MM.1S (cell line): ENCODE data around the gene GGPS1.
"Not testable (repeated sequence)": the region's sequence is repeated elsewhere in the genome, so short reads cannot be mapped to it uniquely, and the experiment has no call there.

Experiments used
- DNase-seq: peaks from one replicate; pipeline ENCODE4 v3.0.0-alpha.2; 2015
- H2AFZ ChIP-seq: fragments of 300-600 bp; sonication (generic); 2 replicates; pipeline ENCODE4 v1.6.0; 2016; ENCODE audit warnings: antibody characterized with exemption, low read length
- H3F3A ChIP-seq: fragments of 300-600 bp; sonication (generic); 2 replicates; pipeline ENCODE4 v1.6.1; 2016; ENCODE audit warnings: mild to moderate bottlenecking, antibody characterized with exemption, low read length, moderate library complexity, mixed read lengths; ENCODE audit not compliant: insufficient read depth
- H3K27ac ChIP-seq: fragments of 300-600 bp; sonication (generic); 2 replicates; pipeline ENCODE4 v1.5.1; 2016; ENCODE audit warnings: mild to moderate bottlenecking, low read length
- H3K27me3 ChIP-seq: fragments of 300-600 bp; sonication (generic); replicated peaks from 2 replicates; pipeline ENCODE4 v1.6.0; 2016; ENCODE audit warnings: low read length; ENCODE audit not compliant: insufficient read depth
- H3K36me3 ChIP-seq: fragments of 300-600 bp; sonication (generic); replicated peaks from 2 replicates; pipeline ENCODE4 v1.6.1; 2016; ENCODE audit warnings: mild to moderate bottlenecking, low read length, mixed read lengths; ENCODE audit not compliant: insufficient read depth
- H3K4me1 ChIP-seq: fragments of 300-600 bp; sonication (generic); 2 replicates; pipeline ENCODE4 v1.6.1; 2016; ENCODE audit warnings: low read length, mixed read lengths
- H3K4me2 ChIP-seq: fragments of 300-600 bp; sonication (generic); 2 replicates; pipeline ENCODE4 v1.6.0; 2016; ENCODE audit warnings: low read depth, low read length
- H3K4me3 ChIP-seq: fragments of 300-600 bp; sonication (generic); 2 replicates; pipeline ENCODE4 v1.5.1; 2016; ENCODE audit warnings: low read length, mixed read lengths
- H3K79me2 ChIP-seq: fragments of 300-600 bp; sonication (generic); 2 replicates; pipeline ENCODE4 v1.6.1; 2016; ENCODE audit warnings: mixed run types, low read length, mixed read lengths
- H3K9ac ChIP-seq: fragments of 300-600 bp; sonication (generic); 2 replicates; pipeline ENCODE4 v1.6.1; 2016; ENCODE audit warnings: low read length, mixed read lengths
- H3K9me2 ChIP-seq: fragments of 300-600 bp; sonication (generic); replicated peaks from 2 replicates; pipeline ENCODE4 v1.6.1; 2016; ENCODE audit warnings: mild to moderate bottlenecking, low read length, mixed read lengths; ENCODE audit not compliant: insufficient read depth
- H3K9me3 ChIP-seq: fragments of 300-600 bp; sonication (generic); replicated peaks from 2 replicates; pipeline ENCODE4 v1.6.1; 2016; ENCODE audit warnings: mild to moderate bottlenecking, low read length, mixed read lengths; ENCODE audit not compliant: insufficient read depth
- H4K20me1 ChIP-seq: fragments of 300-600 bp; sonication (generic); 2 replicates; pipeline ENCODE4 v1.6.1; 2016; ENCODE audit warnings: mild to moderate bottlenecking, low read length, moderate library complexity, mixed read lengths; ENCODE audit not compliant: insufficient read depth
- EZH2 ChIP-seq: fragments of 300-600 bp; sonication (generic); optimal IDR thresholded peaks from 2 replicates; pipeline ENCODE3; 2017; ENCODE audit warnings: low read depth, mild to moderate bottlenecking, antibody characterized with exemption, low read length, mixed read lengths
- EZH2phosphoT487 ChIP-seq: fragments of 300-600 bp; sonication (generic); IDR thresholded peaks from 2 replicates; pipeline ENCODE4 v1.6.1; 2018; ENCODE audit warnings: antibody characterized with exemption, low read length
- TF ChIP-seq, protein P1 (sequence below): fragments of 300-600 bp; sonication (generic); IDR thresholded peaks from 2 replicates; pipeline ENCODE4 v1.5.1; 2016; ENCODE audit warnings: antibody characterized with exemption, low read length, mixed read lengths

The GGPS1 gene

DNA sequence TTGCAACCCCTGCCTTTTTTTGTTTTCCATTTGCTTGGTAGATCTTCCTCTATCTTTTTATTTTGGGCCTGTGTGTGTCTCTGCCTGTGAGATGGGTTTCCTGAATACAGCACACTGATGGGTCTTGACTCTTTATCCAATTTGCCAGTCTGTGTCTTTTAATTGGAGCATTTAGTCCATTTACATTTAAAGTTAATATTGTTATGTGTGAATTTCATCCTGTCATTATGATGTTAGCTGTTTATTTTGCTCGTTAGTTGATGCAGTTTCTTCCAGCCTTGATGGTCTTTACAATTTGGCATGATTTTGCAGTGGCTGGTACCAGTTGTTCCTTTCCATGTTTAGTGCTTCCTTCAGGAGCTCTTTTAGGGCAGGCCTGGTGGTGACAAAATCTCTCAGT lies 57.3 kb downstream of the GGPS1 start:
- H3K27me3 ChIP-seq, H3K4me2 ChIP-seq, H3K9me2 ChIP-seq, H3K9ac ChIP-seq, H3F3A ChIP-seq, H3K27ac ChIP-seq, H3K36me3 ChIP-seq, H3K4me1 ChIP-seq, H4K20me1 ChIP-seq, H3K4me3 ChIP-seq, DNase-seq, H2AFZ ChIP-seq, H3K9me3 ChIP-seq: not testable (repeated sequence)
- peaks cover 30% of the 10 kb centered on the region for H3K79me2 ChIP-seq

GRCh38 chr1:235391874-235392273 lies 63.5 kb downstream of the GGPS1 start:
- Histone ChIP-seq H3K4me2 (no peak overlapping the region), H3K4me1 (no peaks in the 10 kb centered on the region), H3K9me3 (no peaks in the 10 kb centered on the region), H3K4me3 (no peak overlapping the region), H3F3A (no peaks in the 10 kb centered on the region), H3K36me3 (no peaks in the 10 kb centered on the region), H2AFZ (no peak overlapping the region), H3K9me2 (no peaks in the 10 kb centered on the region), H4K20me1 (no peaks in the 10 kb centered on the region), H3K9ac (no peak overlapping the region), H3K27me3 (no peaks in the 10 kb centered on the region), H3K79me2 (peaks cover 56% of the 10 kb centered on the region), H3K27ac (no peak overlapping the region)
- DNase-seq: no peak
- TF ChIP-seq EZH2 (no peak), EZH2phosphoT487 (no peak)
- TF ChIP-seq, protein P1, sequence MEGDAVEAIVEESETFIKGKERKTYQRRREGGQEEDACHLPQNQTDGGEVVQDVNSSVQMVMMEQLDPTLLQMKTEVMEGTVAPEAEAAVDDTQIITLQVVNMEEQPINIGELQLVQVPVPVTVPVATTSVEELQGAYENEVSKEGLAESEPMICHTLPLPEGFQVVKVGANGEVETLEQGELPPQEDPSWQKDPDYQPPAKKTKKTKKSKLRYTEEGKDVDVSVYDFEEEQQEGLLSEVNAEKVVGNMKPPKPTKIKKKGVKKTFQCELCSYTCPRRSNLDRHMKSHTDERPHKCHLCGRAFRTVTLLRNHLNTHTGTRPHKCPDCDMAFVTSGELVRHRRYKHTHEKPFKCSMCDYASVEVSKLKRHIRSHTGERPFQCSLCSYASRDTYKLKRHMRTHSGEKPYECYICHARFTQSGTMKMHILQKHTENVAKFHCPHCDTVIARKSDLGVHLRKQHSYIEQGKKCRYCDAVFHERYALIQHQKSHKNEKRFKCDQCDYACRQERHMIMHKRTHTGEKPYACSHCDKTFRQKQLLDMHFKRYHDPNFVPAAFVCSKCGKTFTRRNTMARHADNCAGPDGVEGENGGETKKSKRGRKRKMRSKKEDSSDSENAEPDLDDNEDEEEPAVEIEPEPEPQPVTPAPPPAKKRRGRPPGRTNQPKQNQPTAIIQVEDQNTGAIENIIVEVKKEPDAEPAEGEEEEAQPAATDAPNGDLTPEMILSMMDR: no peak
